ENCODE measurements around the gene SLC35F5. TPM values are rescaled to one million over a fixed set of nuclear protein-coding genes. Genes with fewer than 3 reads are reported as not detected.

The SLC35F5 gene
- total and polyA plus RNA-seq, 2 of the 13 experiments (the other 11 are each of a cell fraction or from before 2014, with no cell fraction given), result 139 to 174 TPM

DNA sequence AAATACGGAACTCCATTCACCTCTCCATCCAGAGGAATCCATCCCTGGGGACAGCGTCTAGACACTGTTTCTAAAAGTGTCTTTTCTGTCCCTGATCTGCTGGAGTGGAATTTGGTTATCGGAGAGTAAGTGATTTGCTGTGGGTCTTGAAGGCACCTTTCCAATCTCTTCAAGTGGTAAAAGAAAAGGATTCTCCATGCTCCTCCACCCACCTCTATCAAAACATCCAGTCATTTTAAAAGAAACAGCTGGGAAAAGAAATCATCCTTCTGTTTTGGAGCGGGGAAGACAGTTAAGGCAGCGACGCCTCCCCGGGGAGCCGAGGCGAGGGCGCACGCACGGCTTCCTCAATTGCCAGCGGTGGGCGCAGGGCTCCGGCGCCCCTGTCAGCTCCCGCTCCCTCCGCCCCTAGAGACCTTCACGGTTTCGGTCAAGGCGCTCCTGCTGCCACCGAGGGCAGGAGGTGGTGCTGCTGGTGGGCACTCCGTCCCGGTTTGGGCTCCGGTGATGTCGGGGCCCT is 547 bp downstream of the SLC35F5 start (continued):
- TF ChIP-seq, protein P1, sequence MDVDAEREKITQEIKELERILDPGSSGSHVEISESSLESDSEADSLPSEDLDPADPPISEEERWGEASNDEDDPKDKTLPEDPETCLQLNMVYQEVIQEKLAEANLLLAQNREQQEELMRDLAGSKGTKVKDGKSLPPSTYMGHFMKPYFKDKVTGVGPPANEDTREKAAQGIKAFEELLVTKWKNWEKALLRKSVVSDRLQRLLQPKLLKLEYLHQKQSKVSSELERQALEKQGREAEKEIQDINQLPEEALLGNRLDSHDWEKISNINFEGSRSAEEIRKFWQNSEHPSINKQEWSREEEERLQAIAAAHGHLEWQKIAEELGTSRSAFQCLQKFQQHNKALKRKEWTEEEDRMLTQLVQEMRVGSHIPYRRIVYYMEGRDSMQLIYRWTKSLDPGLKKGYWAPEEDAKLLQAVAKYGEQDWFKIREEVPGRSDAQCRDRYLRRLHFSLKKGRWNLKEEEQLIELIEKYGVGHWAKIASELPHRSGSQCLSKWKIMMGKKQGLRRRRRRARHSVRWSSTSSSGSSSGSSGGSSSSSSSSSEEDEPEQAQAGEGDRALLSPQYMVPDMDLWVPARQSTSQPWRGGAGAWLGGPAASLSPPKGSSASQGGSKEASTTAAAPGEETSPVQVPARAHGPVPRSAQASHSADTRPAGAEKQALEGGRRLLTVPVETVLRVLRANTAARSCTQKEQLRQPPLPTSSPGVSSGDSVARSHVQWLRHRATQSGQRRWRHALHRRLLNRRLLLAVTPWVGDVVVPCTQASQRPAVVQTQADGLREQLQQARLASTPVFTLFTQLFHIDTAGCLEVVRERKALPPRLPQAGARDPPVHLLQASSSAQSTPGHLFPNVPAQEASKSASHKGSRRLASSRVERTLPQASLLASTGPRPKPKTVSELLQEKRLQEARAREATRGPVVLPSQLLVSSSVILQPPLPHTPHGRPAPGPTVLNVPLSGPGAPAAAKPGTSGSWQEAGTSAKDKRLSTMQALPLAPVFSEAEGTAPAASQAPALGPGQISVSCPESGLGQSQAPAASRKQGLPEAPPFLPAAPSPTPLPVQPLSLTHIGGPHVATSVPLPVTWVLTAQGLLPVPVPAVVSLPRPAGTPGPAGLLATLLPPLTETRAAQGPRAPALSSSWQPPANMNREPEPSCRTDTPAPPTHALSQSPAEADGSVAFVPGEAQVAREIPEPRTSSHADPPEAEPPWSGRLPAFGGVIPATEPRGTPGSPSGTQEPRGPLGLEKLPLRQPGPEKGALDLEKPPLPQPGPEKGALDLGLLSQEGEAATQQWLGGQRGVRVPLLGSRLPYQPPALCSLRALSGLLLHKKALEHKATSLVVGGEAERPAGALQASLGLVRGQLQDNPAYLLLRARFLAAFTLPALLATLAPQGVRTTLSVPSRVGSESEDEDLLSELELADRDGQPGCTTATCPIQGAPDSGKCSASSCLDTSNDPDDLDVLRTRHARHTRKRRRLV (CRISPR knock-in tag; IDR thresholded peaks at IDR 0.05), result peak; percentile 6; the same call in 1 of the 2 replicates
- TF ChIP-seq, protein P2, sequence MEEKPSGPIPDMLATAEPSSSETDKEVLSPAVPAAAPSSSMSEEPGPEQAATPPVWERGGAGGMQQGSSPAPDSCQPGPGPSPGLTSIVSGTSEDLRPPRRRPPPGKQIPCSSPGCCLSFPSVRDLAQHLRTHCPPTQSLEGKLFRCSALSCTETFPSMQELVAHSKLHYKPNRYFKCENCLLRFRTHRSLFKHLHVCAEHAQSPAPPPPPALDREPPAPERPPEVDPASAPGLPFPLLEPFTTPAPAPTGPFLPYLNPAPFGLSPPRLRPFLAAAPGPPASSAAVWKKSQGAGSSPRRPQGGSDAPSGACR (CRISPR knock-in tag; IDR thresholded peaks at IDR 0.05), result 0 out of 2 replicates have a peak, but pooled peaks have one; percentile 1
- 0 out of 2 replicates have a peak, but pooled peaks have one; percentile 94 for TF ChIP-seq ZNF816 (CRISPR knock-in tag; IDR thresholded peaks at IDR 0.05; ENCODE audit: borderline replicate concordance)
- TF ChIP-seq ISL2 (CRISPR knock-in tag; IDR thresholded peaks at IDR 0.05), result peak; percentile 75
- no peak for TF ChIP-seq FOXA1 (IDR thresholded peaks at IDR 0.05)
- no peak for TF ChIP-seq FOXA1 (CRISPR knock-in tag; IDR thresholded peaks at IDR 0.05)
- no peak for TF ChIP-seq ZNF264 (CRISPR knock-in tag; IDR thresholded peaks at IDR 0.05)
- peak; percentile 71; the same call in 1 of the 2 replicates for TF ChIP-seq ZNF30 (CRISPR knock-in tag; IDR thresholded peaks at IDR 0.05)
- 0 out of 2 replicates have a peak, but pooled peaks have one; percentile 13 for TF ChIP-seq TGIF2 (CRISPR knock-in tag; IDR thresholded peaks at IDR 0.05)
- TF ChIP-seq ZSCAN20 (CRISPR knock-in tag; IDR thresholded peaks at IDR 0.05; ENCODE audit: borderline replicate concordance), result peak; percentile 29; the same call in 1 of the 2 replicates
- TF ChIP-seq HNRNPL (IDR thresholded peaks at IDR 0.05; ENCODE audit: low read depth, low read length), result 0 out of 2 replicates have a peak, but pooled peaks have one; percentile 58
- TF ChIP-seq SMC3 (IDR thresholded peaks at IDR 0.05; ENCODE audit: low read length), result no peak
- peak; percentile 42; the same call in 1 of the 2 replicates for TF ChIP-seq ZFYVE20 (CRISPR knock-in tag; IDR thresholded peaks at IDR 0.05; ENCODE audit: borderline replicate concordance, low read depth)
- no peak for TF ChIP-seq ZNF75D (CRISPR knock-in tag; IDR thresholded peaks at IDR 0.05; ENCODE audit: borderline replicate concordance)
- TF ChIP-seq ZNF878 (CRISPR knock-in tag; IDR thresholded peaks at IDR 0.05), result 0 out of 2 replicates have a peak, but pooled peaks have one; percentile 53
- TF ChIP-seq NR1H2 (CRISPR knock-in tag; IDR thresholded peaks at IDR 0.05; ENCODE audit: borderline replicate concordance, low read depth), result no peak
- TF ChIP-seq PRMT3 (CRISPR knock-in tag; IDR thresholded peaks at IDR 0.05; ENCODE audit: borderline replicate concordance, low read depth), result peak; percentile 78; the same call in 1 of the 2 replicates
- no peak for TF ChIP-seq KMT2A (CRISPR knock-in tag; IDR thresholded peaks at IDR 0.05)
- TF ChIP-seq, protein P3, sequence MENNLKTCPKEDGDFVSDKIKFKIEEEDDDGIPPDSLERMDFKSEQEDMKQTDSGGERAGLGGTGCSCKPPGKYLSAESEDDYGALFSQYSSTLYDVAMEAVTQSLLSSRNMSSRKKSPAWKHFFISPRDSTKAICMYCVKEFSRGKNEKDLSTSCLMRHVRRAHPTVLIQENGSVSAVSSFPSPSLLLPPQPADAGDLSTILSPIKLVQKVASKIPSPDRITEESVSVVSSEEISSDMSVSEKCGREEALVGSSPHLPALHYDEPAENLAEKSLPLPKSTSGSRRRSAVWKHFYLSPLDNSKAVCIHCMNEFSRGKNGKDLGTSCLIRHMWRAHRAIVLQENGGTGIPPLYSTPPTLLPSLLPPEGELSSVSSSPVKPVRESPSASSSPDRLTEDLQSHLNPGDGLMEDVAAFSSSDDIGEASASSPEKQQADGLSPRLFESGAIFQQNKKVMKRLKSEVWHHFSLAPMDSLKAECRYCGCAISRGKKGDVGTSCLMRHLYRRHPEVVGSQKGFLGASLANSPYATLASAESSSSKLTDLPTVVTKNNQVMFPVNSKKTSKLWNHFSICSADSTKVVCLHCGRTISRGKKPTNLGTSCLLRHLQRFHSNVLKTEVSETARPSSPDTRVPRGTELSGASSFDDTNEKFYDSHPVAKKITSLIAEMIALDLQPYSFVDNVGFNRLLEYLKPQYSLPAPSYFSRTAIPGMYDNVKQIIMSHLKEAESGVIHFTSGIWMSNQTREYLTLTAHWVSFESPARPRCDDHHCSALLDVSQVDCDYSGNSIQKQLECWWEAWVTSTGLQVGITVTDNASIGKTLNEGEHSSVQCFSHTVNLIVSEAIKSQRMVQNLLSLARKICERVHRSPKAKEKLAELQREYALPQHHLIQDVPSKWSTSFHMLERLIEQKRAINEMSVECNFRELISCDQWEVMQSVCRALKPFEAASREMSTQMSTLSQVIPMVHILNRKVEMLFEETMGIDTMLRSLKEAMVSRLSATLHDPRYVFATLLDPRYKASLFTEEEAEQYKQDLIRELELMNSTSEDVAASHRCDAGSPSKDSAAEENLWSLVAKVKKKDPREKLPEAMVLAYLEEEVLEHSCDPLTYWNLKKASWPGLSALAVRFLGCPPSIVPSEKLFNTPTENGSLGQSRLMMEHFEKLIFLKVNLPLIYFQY (CRISPR knock-in tag; IDR thresholded peaks at IDR 0.05; ENCODE audit: borderline replicate concordance), result 0 out of 2 replicates have a peak, but pooled peaks have one; percentile 31
- no peak for TF ChIP-seq TBP (CRISPR knock-in tag; IDR thresholded peaks at IDR 0.05)
- TF ChIP-seq BCL6 (CRISPR knock-in tag; IDR thresholded peaks at IDR 0.05), result no peak
